ENCODE measurements around the gene GADL1. TPM values are rescaled to one million over a fixed set of nuclear protein-coding genes. Genes with fewer than 3 reads are reported as not detected.

The GADL1 gene
- total RNA-seq, 1 donor from 2014 or later = 0.27 TPM

DNA sequence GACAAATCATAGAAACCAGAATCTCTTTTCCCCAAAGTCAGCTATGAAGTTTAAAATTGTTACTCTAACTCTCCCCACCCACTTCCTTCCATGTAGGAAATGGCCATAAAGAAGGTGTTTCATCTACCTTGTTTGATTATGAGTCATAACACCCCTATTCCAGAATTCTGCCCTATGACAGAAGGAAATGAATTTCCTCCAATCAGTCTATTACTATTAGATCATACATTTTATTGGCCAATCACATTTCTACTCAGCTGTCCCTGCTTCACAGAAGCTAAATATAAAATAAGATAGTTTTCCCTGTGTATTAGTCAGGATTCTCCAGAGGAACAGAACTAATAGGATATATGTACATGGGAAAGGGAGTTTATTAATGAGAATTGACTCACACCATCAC, 186.0 kb downstream of the GADL1 start:
- DNase-seq (ENCODE audit: low spot score) = no peak
- ATAC-seq = no peak
- intact Hi-C loops (cut with DNase I) = no loop called here

- no peak for ATAC-seq
- DNase-seq (ENCODE audit: low spot score) = no peak
- intact Hi-C loops (cut with DNase I) = no loop called here
These were observed 186.6 kb downstream of the GADL1 start for GRCh38 chr3:30707825-30708224.

DNA sequence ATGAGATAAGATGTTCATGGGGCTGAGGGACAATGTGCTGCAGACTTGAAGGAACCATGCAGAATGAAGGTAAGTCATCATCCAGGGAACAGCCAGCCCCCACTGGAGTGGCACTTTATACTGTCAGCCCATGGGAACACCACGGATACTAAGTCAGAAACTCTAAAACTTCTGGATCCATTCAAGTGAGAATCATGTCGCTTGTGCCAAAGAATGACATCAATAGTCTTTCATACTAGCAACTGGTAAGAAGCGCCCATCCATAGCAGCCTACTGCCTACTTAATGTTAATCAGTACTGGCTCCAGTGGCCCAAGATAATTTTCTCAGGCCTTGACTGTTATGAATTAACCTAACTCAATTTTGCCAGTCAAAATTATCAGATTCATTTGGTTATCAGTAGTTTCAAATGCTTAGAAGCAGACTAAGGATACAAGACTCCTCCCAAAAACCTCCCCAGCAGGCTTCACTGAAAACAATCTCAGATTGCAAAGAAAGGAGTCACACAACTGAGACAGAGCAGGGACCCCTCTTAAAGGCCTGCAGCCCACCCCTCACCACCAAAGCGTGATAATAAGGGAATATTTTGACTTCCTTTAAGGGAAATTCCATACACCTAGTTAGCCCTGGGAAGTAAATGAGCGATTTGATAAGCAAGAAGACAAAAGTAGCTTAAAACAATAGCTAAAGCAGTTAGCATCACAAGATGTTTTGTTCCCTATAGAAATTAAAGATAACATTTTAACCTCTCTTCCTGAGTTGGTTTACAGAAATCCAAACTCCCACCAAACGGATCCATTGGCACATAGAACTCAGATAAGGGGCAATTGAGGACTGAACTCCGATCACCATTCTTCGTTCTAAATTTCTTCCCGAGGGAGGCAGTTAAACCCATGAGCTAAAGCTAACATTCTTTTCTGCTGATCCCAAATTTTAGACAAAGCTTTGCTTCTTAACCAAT, 189.2 kb downstream of the GADL1 start:
- DNase-seq (ENCODE audit: low spot score) (no peak), ATAC-seq (no peak)
- intact Hi-C loops (cut with DNase I) = no loop called here

- DNase-seq (ENCODE audit: low spot score) = no peak
- intact Hi-C loops (cut with DNase I) = no loop called here
- no peak for ATAC-seq
These were observed 191.5 kb downstream of the GADL1 start for GRCh38 chr3:30702828-30703397.

- intact Hi-C loops (cut with DNase I) = no loop called here
- ATAC-seq = no peak
These were observed 192.2 kb downstream of the GADL1 start for GRCh38 chr3:30702038-30702827.

GRCh38 chr3:30700702-30701321, 193.6 kb downstream of the GADL1 start:
- DNase-seq (ENCODE audit: low spot score) (no peak), ATAC-seq (no peak)
- intact Hi-C loops (cut with DNase I) = no loop called here

More at GRCh38 chr3:30702038-30702827, 192.2 kb downstream of the GADL1 start:
- no peak for DNase-seq (ENCODE audit: low spot score)

DNA sequence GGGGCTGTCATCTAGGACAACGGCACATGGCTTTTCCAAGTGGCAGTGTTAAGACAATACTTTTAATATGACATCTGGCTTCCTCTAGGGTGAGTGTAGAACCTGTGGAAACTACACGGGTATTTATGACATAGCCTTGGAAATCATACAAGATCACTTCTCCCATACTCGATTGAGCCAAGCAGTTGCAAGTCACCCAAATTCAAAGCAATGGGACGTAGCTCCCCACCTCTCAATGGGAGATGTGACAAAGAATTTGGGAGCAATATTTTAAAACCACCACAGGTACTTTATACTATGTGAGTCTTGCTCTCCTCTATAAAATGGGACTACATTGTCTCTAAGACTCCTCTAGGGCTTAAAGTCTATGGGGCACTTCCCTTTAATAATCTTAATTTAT, 194.5 kb downstream of the GADL1 start:
- no peak for ATAC-seq
- intact Hi-C loops (cut with DNase I) = no loop called here
- no peak for DNase-seq (ENCODE audit: low spot score)

- intact Hi-C loops (cut with DNase I) = no loop called here
- DNase-seq (ENCODE audit: low spot score) (no peak), ATAC-seq (no peak)
These were observed 195.9 kb downstream of the GADL1 start for GRCh38 chr3:30698549-30698948.

GRCh38 chr3:30696896-30697295, 197.6 kb downstream of the GADL1 start:
- DNase-seq (ENCODE audit: low spot score) (no peak), ATAC-seq (no peak)
- intact Hi-C loops (cut with DNase I) = no loop called here

- no peak for DNase-seq (ENCODE audit: low spot score)
- ATAC-seq = peak; percentile 16
- intact Hi-C loops (cut with DNase I) = no loop called here
These were observed 198.1 kb downstream of the GADL1 start for GRCh38 chr3:30696403-30696819.

GRCh38 chr3:30695302-30696061, 199.0 kb downstream of the GADL1 start:
- ATAC-seq (no peak), DNase-seq (ENCODE audit: low spot score) (no peak)
- intact Hi-C loops (cut with DNase I) = no loop called here

GRCh38 chr3:30694668-30695067, 199.8 kb downstream of the GADL1 start:
- intact Hi-C loops (cut with DNase I) = no loop called here
- DNase-seq (ENCODE audit: low spot score) (no peak), ATAC-seq (no peak)

GRCh38 chr3:30694148-30694547, 200.3 kb downstream of the GADL1 start:
- intact Hi-C loops (cut with DNase I) = no loop called here
- no peak for ATAC-seq
- no peak for DNase-seq (ENCODE audit: low spot score)

DNA sequence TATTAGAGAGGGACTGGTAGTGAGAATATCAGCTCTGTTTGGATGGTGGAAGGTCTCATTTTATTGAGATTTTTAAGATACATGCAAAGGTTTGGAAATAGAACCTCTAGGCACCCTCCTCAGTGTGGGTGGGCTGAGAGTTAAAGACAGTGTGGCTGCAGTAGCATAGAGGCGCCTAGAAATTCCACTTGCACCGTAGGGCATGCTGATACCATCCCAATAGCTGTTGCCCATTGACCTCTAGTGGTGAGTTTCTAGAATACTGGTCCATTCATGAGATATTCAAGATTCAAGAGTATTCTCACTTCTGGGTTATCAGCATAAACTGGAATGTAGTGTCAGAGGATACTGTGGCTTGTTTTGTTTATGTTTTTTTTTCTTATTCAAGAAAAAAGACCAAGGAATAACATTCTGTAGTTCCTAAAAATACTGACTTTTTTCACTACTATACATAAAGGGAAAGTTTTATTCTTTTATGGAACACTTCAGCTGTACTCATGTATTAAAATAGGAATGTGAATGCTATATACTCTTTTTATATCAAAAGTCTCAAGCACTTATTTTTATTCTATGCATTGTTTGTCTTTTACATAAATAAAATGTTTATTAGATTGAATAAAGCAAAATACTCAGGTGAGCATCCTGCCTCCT, 200.9 kb downstream of the GADL1 start:
- ATAC-seq (peak; percentile 86), DNase-seq (ENCODE audit: low spot score) (no peak)

GRCh38 chr3:30692498-30693130, 201.8 kb downstream of the GADL1 start:
- intact Hi-C loops (cut with DNase I) = no loop called here
- DNase-seq (ENCODE audit: low spot score) (no peak), ATAC-seq (no peak)

More for the DNA sequence above, 200.9 kb downstream of the GADL1 start:
- intact Hi-C loops (cut with DNase I) = no loop called here

- peak; percentile 11 for ATAC-seq
- intact Hi-C loops (cut with DNase I) = no loop called here
- no peak for DNase-seq (ENCODE audit: low spot score)
These were observed 202.5 kb downstream of the GADL1 start for GRCh38 chr3:30691944-30692343.

DNA sequence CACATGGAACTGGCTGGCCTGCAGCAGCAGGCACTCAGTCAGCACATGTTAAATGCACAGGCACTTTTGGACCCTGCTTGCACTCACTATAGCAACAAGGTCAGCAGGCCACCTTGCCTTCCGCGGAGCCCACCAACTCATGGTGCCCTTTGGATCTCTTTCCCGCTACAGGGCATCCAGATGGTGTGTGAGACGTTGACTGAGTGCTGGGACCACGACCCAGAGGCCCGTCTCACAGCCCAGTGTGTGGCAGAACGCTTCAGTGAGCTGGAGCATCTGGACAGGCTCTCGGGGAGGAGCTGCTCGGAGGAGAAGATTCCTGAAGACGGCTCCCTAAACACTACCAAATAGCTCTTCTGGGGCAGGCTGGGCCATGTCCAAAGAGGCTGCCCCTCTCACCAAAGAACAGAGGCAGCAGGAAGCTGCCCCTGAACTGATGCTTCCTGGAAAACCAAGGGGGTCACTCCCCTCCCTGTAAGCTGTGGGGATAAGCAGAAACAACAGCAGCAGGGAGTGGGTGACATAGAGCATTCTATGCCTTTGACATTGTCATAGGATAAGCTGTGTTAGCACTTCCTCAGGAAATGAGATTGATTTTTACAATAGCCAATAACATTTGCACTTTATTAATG, 203.1 kb downstream of the GADL1 start:
- intact Hi-C loops (cut with DNase I) = no loop called here
- no peak for DNase-seq (ENCODE audit: low spot score)
- ATAC-seq = no peak

Data from sciatic nerve (tissue), 2 donors.